ENCODE measurements around the gene HDAC4. TPM values are rescaled to one million over a fixed set of nuclear protein-coding genes. Genes with fewer than 3 reads are reported as not detected.

HDAC4 gene
- total RNA-seq, 1 donor: 20.3 TPM

GRCh38 chr2:239385096-239386000 is 15.5 kb downstream of the HDAC4 start:
- no peak for DNase-seq (ENCODE audit: low read depth)
- no peak overlapping the region for H3K4me3 ChIP-seq (ENCODE audit: low read depth, low read length)
- TF ChIP-seq CTCF (IDR thresholded peaks at IDR 0.05; ENCODE audit: insufficient read depth, low read depth, low read length): no peak

GRCh38 chr2:239383759-239384156 is 17.1 kb downstream of the HDAC4 start:
- no peak for TF ChIP-seq CTCF (IDR thresholded peaks at IDR 0.05; ENCODE audit: insufficient read depth, low read depth, low read length)
- no peak overlapping the region for H3K4me3 ChIP-seq (ENCODE audit: low read depth, low read length)
- DNase-seq (ENCODE audit: low read depth): no peak

- no peak for TF ChIP-seq CTCF (IDR thresholded peaks at IDR 0.05; ENCODE audit: insufficient read depth, low read depth, low read length)
- H3K4me3 ChIP-seq (ENCODE audit: low read depth, low read length): no peak overlapping the region
- DNase-seq (ENCODE audit: low read depth): no peak
These were observed 17.6 kb downstream of the HDAC4 start for GRCh38 chr2:239383036-239383758.

- DNase-seq (ENCODE audit: low read depth): no peak
- TF ChIP-seq CTCF (IDR thresholded peaks at IDR 0.05; ENCODE audit: insufficient read depth, low read depth, low read length): no peak
- H3K4me3 ChIP-seq (ENCODE audit: low read depth, low read length): no peak overlapping the region
These were observed 18.4 kb downstream of the HDAC4 start for GRCh38 chr2:239382384-239382880.

GRCh38 chr2:239381709-239382134 is 19.1 kb downstream of the HDAC4 start:
- TF ChIP-seq CTCF (IDR thresholded peaks at IDR 0.05; ENCODE audit: insufficient read depth, low read depth, low read length): no peak
- DNase-seq (ENCODE audit: low read depth): no peak
- H3K4me3 ChIP-seq (ENCODE audit: low read depth, low read length): no peak overlapping the region

- no peak overlapping the region for H3K4me3 ChIP-seq (ENCODE audit: low read depth, low read length)
- no peak for DNase-seq (ENCODE audit: low read depth)
- no peak for TF ChIP-seq CTCF (IDR thresholded peaks at IDR 0.05; ENCODE audit: insufficient read depth, low read depth, low read length)
These were observed 19.8 kb downstream of the HDAC4 start for GRCh38 chr2:239380831-239381708.

All from fibroblast of villous mesenchyme (primary cell).